SIG-M5 treated with dmso at 0.1 percent for 504 hours (cell line): ENCODE measurements around the gene CNTNAP2.
A peak's percentile ranks its signal among the peaks of the same experiment; 100 is the strongest.

ENCODE experiments used
- DNase-seq: peaks from one replicate; lab custom pipeline; 2025; ENCODE audit not compliant: unreplicated experiment; lab: John Stamatoyannopoulos, UW

CNTNAP2 gene

DNA sequence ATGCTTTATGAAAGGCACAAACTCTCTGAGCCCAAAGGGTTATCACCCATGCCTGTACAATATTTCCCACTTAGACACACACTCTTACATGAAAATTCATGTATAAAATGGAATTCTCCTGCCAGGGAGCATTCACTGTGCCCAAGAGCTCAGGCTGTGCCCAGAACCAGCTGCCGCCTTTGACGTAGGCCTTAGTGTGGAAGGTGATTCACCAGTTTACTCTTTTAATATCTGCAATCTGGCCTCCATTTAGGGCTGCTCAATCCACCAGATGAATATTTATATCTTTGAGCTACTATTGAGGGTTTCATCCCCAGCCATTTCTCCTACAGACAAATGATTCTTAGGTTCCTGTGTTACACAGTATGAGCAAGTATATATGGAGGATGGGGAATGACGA, 849.7 kb downstream of the CNTNAP2 start:
- DNase-seq, result no peak

DNA sequence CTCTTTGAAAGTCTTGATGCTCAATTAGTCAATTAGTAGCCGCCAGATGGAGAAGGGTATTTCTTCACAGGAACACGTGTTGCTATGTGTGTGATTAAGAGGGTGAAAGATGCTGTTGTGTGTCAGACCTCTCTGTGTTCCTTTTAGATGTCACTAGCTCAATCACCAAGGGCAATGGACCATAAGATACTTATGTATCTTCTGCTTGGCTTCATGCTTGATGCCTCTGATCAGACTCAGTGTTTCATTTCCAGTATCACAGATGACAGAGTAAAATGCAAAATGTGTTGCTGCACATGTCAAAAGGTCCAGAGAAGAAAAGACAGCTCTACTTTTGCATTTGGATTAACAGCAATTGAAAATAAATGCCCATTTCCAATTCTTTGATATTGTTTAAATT, 865.9 kb downstream of the CNTNAP2 start:
- DNase-seq, result no peak

DNA sequence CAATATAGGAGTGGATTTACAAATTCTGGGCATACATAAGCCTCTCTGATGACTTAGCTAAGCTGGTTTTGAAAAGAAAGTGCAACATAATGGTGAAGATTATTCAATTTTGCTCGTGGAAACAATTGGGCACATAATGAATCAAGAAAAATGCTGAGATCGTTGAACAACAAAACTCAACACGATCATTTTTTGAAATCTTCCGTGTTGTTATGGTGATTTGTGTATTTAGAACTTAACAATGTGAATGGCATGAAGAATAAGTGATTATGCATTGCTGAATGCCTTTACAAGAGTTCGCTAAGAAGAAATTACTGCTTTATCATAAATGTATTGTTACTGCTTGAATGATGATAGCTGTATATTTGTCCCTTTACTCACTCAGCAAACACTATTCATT, 875.0 kb downstream of the CNTNAP2 start:
- DNase-seq, result no peak

DNA sequence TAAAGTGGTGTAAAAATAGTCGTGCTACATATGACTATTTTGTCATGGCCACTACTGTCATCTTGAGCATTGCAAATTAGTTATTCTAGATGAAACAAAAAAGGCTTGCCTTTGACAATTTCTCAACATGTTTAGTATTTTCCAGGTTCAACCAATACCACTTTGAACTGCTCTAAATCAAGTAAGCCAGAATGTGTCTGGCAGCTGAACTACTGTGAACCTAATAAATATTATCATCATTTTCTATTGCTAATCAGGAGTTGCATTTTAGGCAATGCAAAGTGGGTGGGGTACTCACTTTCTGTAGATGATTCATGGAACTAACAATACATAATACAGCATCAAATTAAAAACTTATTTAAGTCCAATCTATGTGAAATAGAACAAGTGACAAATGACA, 877.2 kb downstream of the CNTNAP2 start:
- no peak for DNase-seq

DNA sequence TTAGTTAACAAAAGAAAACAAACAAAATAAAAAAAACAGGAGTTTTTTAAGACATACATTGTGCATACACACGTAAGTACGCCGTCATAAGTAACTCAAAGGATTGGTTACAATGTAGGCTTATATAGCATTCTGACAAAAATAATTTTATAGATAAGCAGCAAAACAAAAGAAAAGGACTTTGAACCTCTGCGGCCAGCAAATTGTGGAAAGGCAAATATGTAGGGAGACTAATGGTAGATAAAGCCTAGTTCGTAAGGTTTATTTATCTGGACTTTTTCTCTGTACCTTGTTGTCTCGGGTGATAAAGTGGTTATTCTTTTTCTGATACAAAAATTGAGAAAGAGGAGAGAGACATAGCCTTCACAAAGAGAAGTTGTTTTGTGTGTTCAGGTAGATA, 891.9 kb downstream of the CNTNAP2 start:
- DNase-seq, result no peak

DNA sequence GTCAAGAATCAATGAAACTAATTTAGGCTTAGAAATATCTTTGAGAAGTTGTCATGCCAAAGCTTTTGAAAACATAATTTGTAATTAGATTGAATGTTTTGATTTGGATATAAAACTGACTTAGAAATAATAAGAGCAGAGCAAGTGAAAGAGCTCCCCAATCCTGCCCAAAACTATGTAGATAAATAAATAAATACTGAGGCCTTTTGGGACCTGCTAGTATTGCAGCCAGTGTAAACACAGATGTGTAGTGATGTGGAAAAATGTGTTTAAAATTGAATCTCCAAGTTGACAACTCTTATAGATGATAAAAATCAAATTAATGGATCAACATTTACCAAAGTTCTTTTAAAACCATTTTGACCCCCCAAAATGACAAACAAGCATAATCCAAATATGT, 896.1 kb downstream of the CNTNAP2 start:
- DNase-seq, result no peak

DNA sequence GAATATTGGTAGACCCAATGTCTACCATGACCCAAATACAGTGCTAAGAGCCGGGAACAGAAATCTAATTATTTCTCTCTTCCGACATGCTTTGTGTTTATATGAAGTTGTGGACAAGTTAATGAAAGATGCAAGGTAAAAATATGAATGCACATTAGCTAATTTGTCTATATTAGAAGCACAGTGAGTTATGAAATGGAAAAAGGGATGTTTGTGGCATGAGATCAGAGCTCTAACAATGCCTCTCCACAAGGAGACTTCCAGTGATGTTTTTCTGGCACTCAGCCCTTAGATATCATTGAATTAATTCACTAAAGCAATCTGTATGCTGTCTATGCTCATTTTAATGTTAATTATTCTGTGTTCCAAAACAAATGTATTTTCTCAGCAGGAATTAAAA, 897.2 kb downstream of the CNTNAP2 start:
- no peak for DNase-seq

DNA sequence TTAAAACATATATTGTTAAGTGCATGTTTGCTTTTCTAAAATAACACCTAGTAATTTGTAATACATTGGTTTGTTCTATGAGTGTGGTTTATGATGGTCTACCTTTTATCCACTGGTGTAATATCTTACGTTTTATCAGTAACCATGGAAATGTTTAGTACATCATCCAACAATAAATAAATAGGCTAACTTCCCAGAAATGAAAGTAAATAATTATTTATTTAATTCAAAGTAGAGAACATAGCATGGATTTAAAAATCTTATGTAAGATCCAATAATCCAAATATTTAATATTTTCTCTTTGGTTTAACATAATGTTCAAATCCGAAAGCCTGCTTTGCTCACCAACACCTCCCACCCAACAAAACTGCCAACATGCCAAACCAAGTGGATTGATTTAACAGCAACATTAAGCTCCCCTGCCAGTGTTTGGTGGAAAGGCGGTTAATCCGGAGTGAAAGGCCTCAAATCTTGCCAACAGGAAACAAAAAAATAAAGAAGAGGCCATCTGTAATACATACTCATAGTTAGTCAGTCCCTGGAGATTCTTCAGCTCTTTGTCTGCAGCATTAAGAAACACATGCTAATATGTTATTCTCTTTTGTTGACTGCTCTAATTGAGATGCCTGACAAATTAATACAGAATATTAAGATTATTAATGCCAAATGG, 897.8 kb downstream of the CNTNAP2 start:
- no peak for DNase-seq

DNA sequence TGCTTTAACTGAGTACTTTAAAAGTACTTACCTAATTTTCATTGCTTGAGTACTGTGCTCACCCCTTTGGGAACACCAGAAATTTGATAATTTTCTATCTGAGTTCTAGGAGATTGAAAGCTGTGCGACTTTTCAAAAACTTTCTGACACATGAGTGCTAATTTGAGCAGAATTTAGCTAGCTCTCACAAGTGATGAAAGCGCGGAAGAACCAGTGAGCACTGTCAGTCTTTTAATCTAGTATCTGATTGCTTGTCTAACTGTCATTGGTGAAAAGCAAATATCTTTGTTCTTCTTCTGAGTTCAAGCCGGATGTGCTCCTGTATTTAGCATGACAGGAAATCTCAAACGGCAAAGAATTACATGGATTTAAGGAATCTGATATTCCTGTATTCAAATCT, 899.4 kb downstream of the CNTNAP2 start:
- no peak for DNase-seq

DNA sequence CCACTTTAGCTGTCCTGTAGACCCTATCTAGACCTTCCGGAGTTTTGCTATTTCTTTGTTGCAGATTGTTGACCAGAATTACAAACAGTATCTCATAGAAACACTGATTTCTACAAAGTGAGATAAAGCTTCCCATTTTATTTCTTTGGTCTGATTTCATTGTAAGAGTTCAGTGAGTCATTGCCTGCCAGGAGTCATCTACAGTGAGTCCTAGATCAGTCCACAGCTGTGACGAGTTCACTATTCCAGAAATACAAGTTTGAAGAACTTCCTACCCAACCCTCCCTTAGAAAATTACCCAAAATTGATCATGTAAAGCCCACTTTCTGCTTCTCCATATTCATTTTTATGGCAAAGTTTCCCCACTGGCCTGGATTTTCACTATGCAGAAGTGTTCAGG, 905.5 kb downstream of the CNTNAP2 start:
- no peak for DNase-seq

DNA sequence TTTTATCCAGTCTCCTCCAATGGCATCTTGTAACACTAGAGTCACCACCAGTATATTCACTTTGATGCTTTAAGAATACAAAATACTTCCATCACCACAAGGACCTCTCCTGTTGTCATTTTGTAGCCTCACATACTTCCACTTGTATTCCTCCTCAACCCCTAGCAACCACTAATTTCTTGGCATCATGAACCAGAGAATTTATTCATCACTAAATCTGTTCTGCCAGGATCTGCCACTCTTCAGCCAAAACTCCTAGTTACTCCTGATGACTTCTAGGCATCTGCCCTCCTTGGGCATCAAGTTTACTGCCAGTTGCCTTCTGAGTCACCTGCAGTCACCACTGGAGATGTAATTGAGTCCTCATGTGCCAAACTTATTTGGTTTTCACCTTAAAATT, 906.8 kb downstream of the CNTNAP2 start:
- no peak for DNase-seq

DNA sequence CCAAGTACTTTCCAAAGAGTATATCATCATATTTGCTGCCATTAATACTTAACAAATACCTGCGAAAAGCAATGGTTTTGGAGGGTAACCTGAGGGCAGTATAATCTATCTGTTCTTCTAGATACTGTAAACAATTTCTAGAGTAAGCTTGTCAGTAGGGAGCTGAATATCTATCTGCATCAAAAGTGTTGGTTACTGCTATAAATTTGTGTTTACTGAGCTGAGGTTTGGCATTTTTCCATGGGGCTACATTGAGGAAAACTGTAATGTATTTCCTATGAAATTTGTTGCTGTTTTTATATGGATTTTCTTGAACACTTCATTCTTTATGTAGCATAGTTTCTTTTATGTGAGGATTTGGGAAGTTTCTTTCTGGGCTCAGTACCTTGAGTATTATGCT, 913.4 kb downstream of the CNTNAP2 start:
- DNase-seq, result no peak

DNA sequence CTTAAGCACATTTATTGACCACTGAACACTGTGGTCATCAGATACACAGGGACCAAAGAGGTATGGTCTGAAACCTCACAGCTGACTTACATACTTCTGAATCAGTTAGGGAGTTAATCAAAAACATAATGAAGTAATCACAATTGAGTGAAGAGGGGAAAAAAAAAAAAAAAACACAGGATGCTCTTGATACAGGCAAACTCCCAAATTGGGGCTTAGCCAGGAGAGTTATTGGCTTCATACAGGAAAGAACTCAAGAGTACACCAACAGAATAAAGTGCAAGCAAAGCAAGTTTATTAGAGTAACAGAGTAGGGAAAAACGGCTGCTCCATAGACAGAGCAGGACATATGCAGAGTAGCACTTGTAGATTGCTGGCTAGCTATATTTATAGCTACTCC, 917.0 kb downstream of the CNTNAP2 start:
- DNase-seq, result no peak

DNA sequence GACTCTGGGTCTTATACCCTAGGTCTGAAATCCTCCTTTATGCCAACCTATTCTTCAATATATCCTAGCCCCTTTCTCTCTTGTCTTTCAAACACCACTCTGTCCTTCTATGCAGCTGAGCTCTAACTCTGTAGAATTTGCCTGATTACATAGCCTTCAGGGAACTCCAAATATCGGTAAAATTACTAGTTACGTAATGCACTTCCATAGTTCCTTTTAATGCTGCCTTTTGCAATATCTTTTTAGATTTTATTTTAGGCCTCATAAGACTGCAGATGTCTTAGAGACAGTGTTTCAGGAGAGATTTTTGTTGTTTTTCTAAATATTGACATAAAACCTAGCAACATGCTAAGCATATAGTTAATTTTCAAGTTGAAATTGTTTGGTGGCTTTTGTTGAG, 924.8 kb downstream of the CNTNAP2 start:
- no peak for DNase-seq

DNA sequence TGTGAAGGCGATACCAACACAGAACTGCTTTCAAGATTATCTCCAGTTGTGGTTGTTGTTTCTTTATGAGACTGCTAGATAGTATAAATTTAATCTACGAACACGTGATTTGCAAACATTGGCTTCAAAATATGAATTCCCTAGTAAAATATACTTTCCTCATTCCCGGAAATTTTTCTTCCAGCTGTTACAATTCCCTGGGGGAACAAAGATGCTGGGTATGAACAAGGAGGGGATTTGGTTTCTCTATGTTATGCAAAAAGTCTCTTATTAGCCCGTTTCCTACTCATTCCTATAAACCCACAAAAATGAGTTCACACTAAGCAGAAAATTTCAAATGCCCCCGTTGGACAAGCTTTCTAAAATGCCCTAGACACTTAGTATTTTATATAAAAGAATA, 928.3 kb downstream of the CNTNAP2 start:
- no peak for DNase-seq

DNA sequence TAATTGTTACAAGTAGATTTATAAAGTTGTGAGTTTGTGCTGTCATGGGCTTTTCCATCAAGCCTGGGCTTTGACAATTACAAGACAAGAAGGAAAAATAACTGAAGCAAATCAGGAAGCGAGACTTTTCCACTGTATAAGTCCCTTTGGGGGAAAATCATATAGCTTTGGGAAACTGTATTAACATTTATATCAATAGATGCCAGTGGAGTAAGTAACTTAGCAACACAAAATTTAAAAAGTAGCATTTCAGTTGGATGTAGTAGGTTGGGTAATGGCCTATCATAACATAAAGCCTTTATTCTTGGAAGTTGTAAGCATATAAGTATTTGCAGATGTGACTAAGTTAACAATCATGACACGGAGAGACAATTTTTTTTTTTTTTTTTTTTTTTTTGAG, 931.1 kb downstream of the CNTNAP2 start:
- DNase-seq, result no peak

DNA sequence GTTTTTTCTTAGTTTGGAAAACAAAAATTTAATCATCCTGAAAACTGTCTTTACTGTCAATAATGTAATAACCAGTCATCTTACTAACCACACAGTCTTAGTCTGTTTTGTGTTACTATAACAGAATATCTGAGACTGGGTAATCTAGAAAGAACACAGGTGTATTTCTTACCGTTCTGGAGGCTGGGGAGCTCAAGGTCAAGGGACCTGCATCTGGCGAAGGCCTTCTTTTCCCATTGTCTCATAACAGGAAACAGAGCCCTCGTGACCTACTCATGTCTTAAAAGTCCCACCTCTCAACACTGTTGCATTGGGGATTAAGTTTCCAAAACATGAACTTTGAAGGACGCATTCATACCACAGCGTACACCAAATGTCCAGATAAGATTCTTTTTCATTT, 932.3 kb downstream of the CNTNAP2 start:
- DNase-seq, result no peak

DNA sequence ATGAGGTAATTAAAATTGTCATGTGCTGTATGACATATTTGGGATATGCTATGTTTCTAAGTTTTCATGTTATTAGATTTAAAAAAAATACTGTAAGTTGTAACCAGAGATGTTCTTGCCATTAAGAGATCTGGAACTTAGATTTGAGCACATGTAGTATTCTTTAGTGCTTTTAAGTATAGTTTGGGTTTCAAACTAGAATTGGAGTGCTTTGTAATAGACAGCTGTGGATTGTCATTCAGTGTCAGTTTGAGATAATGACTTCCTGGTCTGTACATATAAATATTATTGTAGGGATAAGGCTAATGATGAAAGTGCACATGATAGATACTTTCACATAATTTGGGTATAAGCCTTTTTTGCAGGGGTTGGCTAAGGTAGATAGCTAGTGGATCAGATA, 936.2 kb downstream of the CNTNAP2 start:
- no peak for DNase-seq

DNA sequence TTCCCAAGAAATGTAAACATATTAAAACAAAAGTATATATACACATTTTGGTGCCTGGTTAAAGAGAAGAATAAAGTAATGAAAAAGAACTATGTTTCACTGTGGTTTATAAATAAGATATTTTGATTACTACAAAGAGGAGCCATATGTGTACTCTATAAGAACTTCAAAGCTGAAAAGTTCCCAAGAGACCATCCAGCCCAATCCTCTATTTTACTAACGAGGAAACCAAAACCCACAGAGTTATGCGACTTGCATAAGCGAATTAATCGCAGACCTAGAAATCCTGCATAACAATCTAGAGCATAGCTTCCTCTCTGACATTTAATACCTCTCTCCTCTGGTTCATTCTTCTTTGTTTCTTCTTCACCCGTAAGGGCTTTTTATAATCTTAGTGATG, 937.1 kb downstream of the CNTNAP2 start:
- no peak for DNase-seq

DNA sequence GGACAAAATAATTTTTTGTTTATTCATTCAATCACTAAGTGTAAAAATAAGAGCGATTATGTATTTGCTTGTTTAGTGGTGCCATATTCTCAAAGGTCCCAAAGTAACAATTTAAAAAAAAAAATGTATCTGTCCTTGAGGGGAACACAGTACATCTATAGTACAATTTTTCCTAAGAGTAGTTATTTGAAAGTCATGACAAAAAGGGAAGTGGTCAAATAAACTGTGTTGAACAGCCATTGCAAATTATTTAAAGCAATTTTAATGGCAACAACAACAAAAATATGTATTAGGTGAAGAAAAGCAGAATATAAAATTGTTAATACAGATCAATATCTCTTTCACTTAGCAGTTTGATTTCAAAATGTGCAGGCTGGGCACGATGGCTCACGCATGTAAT, 943.5 kb downstream of the CNTNAP2 start:
- no peak for DNase-seq

DNA sequence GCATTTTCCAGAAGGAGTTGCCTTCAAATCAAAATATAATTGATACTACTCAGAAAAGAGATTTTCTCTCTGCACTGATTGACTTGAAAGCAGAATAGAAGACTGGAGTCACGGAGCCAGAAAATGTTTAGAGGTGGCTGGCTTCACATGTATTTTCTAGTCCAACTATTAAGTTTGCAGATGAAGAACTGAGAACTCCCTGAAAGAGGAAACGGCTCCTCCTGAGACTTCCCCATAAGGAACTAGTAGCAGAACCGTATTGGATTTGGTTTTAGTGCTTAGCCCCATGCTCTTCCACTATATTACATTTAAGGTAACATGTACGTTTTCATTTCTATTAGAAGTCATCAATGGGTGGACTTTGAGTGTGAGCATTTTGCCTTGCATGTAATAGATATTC, 946.3 kb downstream of the CNTNAP2 start:
- peak; percentile 9 for DNase-seq

DNA sequence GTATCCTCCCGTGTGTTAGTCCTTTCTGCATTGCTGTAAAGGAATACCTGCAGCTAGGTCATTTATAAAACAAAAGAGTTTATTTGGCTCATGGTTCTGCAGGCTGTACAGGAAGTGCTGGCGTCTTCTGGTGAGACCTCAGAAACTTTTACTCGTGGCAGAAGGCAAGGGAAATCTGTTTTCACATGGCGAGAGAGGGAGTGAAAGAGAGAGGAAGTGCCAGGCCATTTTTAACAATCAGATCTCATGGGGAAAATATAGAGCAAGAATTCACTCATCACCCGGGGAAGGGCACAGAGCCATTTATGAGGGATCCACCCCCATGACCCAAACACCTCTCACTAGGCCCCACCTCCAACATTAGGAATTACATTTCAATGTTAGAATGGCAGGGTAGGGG, 952.2 kb downstream of the CNTNAP2 start:
- no peak for DNase-seq

DNA sequence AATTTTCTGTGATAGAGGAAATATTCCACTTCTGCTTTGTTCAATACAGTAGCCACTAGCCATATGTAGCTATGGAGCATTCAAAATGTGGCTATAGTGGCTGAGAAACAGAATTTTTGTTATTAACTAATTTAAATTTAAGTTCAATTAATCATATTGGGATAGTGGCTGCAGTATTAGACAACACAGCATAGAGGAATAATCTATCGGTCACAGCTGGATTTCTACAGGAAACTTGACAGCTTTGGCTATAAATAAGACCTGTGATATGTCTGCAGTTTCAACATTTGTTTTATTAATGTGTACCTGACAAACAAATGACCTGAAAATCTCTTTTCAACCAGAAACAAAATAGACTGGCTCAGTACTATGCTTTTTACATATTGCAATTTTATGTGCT, 953.2 kb downstream of the CNTNAP2 start:
- no peak for DNase-seq

DNA sequence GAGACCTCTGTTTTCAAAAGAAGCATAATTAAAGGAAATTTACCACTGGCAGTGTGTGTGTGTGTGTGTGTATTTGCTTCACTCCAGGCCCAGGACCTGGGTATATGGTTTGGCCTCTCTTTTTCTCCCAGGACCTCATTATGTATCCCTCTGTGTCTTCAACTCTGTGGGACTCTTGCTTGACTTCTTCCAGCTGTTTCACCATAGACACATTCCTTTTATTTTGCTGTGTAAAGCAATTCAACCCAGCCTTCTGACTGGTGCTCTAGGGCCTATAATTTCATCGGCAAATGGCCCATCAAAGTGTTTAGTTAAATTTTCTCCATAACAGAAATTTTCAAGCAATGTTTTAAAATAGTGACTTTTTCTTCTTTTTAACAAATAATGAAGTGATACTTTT, 954.3 kb downstream of the CNTNAP2 start:
- DNase-seq, result no peak
